GM12865 (cell line): ENCODE results near the gene ITPR2.
"Not testable (repeated sequence)": the region's sequence is repeated elsewhere in the genome, so short reads cannot be mapped to it uniquely, and the experiment has no call there.

Source experiments
- DNase-seq: peaks from one replicate; pipeline ENCODE4 v3.0.0; 2010; ENCODE audit warnings: low read depth
- H3K4me3 ChIP-seq: 2 replicates; pipeline ENCODE4 v1.5.1; 2011; ENCODE audit warnings: mild to moderate bottlenecking, low read depth, low read length, control low read depth
- CTCF ChIP-seq: IDR thresholded peaks from 2 replicates; pipeline ENCODE4 v1.5.1; 2011; ENCODE audit warnings: low read length, control low read depth, low read depth, inconsistent platforms; ENCODE audit not compliant: insufficient read depth; ENCODE audit errors: missing control alignments

The ITPR2 gene

GRCh38 chr12:26870491-26871419 lies 37.8 kb upstream of the ITPR2 start:
- TF ChIP-seq CTCF = no peak
- H3K4me3 ChIP-seq = no peak overlapping the region
- peak; percentile 77 for DNase-seq

DNA sequence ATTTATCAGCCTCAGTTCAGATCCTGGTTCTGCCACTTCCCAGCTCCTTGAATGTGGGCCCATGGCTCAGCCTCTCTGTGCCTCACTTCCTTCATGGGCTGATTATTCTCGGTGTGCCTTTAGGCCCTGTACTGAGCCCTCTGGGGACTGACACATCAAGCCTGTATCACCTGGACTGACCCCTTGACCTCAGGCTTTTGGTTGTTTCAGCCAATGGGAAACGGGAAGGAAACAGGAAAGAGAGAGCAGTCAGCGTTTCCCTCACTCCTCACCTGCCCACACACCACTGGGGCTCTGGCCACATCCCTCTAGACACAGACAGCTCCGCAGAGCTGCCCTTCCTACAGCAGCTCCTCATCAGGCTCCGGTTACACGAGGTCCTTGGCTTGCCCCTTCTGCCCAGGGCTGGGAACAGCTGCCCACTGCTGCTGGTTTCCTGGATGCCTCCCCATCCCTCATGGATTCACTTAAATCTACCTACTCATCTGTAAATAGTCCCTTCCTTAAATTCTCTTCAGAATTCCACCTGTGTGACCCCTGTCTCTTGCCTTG lies 37.0 kb upstream of the ITPR2 start:
- H3K4me3 ChIP-seq = no peak overlapping the region
- DNase-seq = peak; percentile 38

GRCh38 chr12:26869104-26869494 lies 36.1 kb upstream of the ITPR2 start:
- H3K4me3 ChIP-seq = no peak overlapping the region
- DNase-seq = no peak
- TF ChIP-seq CTCF = no peak

More for the DNA sequence above, 37.0 kb upstream of the ITPR2 start:
- no peak for TF ChIP-seq CTCF

- no peak for TF ChIP-seq CTCF
- DNase-seq = no peak
- no peak overlapping the region for H3K4me3 ChIP-seq
Observed at GRCh38 chr12:26868447-26869103, 35.6 kb upstream of the ITPR2 start.

GRCh38 chr12:26867080-26867479 lies 34.1 kb upstream of the ITPR2 start:
- TF ChIP-seq CTCF = no peak
- peak; percentile 87 for DNase-seq
- H3K4me3 ChIP-seq = no peak overlapping the region

GRCh38 chr12:26863515-26863914 lies 30.5 kb upstream of the ITPR2 start:
- H3K4me3 ChIP-seq = no peak overlapping the region
- DNase-seq = peak; percentile 29
- peak; percentile 16 for TF ChIP-seq CTCF

DNA sequence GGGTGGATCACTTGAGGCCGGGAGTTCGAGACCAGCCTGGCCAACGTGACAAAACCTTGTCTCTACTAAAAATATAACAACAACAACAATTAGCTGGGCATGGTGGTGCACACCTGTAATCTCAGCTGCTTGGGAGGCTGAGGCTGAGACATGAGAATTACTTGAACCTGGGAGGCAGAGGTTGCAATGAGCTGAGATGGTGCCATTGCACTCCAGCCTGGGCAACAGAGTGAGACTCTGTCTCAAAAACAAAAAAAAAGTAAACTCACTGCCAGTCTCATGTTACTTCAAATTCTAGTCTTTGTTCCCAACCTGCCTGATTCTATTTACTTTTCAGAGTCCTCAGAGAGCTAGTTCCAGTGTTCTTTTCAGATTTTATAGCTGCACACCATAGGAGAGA lies 29.8 kb upstream of the ITPR2 start:
- not testable (repeated sequence) for H3K4me3 ChIP-seq, DNase-seq
